HG03139 (cell line): ENCODE data around the gene CELA2B.

Experiments used
- ATAC-seq: cut with Tn5 transposase; IDR thresholded peaks from one replicate; pipeline ENCODE4 v1.9.1; 2021; ENCODE audit not compliant: unreplicated experiment

Gene CELA2B

DNA sequence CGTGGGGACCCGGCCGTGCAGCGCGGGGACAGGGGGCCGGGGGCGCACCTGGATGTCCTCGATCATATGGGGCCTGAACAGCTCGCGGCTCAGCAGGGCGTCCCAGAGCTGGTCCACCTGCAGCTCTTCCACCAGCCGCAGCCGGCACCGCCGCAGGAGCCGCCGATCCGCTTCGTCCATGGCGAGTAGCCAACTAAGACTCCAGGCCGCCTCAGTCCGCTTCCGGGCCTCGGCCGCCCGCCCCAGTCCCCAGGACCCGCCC lies 48.0 kb downstream of the CELA2B start, which contains the start of gene CASP9:
TSS of gene CASP9 (minus strand) at position 195 of the 262 bp plus-strand sequence. CDS start at position 180, 15 bp downstream.
- ATAC-seq: no peak

- peak; percentile 37 for ATAC-seq
Observed at GRCh38 chr1:15524283-15525049, 48.6 kb downstream of the CELA2B start.

- peak; percentile 36 for ATAC-seq
Observed at GRCh38 chr1:15525050-15526020, 49.4 kb downstream of the CELA2B start.

- ATAC-seq: no peak
Observed at GRCh38 chr1:15526021-15526489, 50.2 kb downstream of the CELA2B start.

DNA sequence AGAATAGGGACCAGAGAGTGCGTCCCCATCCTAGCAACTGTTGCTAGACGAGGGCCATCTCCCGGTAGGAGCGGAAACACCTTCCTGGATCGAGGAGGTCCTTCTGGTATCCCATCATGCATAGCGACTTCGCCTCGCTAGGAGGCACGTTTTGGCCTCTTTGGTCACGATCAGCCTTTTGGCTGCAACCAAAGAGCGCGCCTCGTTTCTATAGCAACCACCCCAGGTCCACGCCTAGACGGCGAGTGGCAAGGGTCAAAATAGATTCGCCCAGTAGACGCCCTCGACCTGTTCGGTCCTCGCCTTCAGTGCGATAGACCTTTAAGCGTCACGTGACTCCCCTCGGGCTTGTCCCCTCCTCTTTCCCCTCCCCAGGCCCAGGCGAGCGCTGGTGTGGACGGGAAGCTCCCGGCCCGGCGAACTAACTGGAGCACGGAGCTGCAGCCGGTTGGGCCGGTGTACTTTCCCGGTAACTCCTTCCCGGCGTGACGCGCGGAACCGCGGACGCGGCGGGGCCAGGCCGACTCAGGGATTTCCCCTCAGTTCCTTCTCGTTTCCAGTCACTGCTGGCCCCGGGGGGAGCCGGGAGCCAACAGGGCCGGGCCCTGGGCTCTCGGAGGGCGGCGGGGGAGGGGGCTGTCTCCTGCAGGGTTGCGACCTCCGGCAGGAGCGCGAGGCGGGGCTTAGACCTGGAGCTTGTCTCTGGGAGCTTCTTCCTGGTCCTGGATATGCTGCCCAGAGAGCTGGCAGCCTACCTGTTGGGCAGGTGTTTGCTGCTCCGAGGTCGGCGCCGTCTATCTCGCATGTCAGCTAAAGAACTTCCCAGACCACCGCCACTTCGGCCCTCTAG lies 50.8 kb downstream of the CELA2B start, which contains the start of gene DNAJC16:
TSS of gene DNAJC16 (plus strand) at position 359 of the 850 bp plus-strand sequence. CDS start 2,258 bp downstream, outside the sequence.
- ATAC-seq: peak; percentile 47

GRCh38 chr1:15531003-15531402 lies 55.1 kb downstream of the CELA2B start:
- ATAC-seq: no peak

GRCh38 chr1:15531682-15532081 lies 55.8 kb downstream of the CELA2B start:
- no peak for ATAC-seq

- ATAC-seq: no peak
Observed at GRCh38 chr1:15538771-15539170, 62.9 kb downstream of the CELA2B start.

DNA sequence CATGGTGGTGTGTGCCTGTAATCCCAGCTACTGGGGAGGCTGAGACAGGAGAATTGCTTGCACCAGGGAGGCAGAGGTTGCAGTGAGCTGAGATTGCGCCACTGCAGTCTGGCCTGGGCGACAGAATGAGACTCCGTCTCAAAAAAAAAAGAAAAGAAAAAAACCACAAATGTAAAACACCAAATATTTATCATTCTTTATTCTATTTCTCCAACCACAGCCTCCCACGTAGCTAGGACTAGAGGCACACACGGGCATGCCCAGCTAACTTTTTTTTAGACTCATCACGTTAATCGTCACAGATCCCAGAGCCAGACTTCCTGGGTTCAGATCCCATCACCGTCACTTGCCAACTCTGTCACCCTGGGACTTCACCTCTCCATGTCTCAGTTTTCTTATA lies 64.3 kb downstream of the CELA2B start:
- no peak for ATAC-seq
